ENCODE results near the gene MSI2. TPM values are rescaled to one million over a fixed set of nuclear protein-coding genes. Genes with fewer than 3 reads are reported as not detected.

Gene MSI2
- total RNA-seq, 2 donors from 2014 or later = 53.1 to 74.0 TPM

- WGBS = 35% methylated on average over 13 of the region's 13 CpGs
- Histone ChIP-seq H3K36me3 (no peaks in the 10 kb centered on the region), H3K4me1 (replicated peaks) (no peaks in the 10 kb centered on the region), H3K27me3 (replicated peaks; ENCODE audit: insufficient read depth) (no peaks in the 10 kb centered on the region), H3K9me3 (no peaks in the 10 kb centered on the region), H3K4me3 (no peak overlapping the region), H3K27ac (peak overlapping the region; percentile 13 to 41)
- DNase-seq (ENCODE audit: low spot score) = no peak
- intact Hi-C loops (cut with DNase I) = no loop called here
- TF ChIP-seq POLR2AphosphoS5 (IDR thresholded peaks at IDR 0.05) = no peak
- TF ChIP-seq POLR2A (IDR thresholded peaks at IDR 0.05) = no peak
- TF ChIP-seq, protein P1, sequence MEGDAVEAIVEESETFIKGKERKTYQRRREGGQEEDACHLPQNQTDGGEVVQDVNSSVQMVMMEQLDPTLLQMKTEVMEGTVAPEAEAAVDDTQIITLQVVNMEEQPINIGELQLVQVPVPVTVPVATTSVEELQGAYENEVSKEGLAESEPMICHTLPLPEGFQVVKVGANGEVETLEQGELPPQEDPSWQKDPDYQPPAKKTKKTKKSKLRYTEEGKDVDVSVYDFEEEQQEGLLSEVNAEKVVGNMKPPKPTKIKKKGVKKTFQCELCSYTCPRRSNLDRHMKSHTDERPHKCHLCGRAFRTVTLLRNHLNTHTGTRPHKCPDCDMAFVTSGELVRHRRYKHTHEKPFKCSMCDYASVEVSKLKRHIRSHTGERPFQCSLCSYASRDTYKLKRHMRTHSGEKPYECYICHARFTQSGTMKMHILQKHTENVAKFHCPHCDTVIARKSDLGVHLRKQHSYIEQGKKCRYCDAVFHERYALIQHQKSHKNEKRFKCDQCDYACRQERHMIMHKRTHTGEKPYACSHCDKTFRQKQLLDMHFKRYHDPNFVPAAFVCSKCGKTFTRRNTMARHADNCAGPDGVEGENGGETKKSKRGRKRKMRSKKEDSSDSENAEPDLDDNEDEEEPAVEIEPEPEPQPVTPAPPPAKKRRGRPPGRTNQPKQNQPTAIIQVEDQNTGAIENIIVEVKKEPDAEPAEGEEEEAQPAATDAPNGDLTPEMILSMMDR (IDR thresholded peaks at IDR 0.05) = no peak
Measured at GRCh38 chr17:57379237-57379894, 123.0 kb downstream of the MSI2 start.

DNA sequence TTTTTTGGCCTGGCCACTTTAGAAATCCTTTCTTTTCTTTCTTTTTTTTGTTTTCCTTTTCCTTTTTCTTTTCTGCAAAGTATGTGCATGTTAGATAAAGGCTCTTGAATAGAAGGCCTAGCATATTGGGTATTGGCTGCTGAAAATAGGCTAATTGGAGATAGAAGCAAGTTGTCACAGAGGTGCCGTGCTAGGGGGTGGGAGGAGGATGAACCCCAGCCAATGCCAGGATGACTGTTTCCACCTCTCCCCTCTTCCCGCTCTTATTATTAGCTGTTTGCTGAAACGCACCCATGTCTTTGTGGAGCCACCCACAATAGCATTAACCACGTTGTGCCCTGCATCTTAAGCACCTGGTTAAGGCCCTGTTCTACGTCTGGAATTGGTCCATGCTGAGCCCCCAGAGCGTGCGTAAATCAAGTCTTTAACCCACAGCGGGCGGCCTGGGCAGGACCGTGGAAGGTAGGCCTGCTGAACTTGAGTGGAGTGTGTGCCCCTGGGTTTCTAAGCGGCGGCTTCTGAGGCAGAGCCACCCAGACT is 123.6 kb downstream of the MSI2 start:
- no peaks in the 10 kb centered on the region for H3K27me3 ChIP-seq (replicated peaks; ENCODE audit: insufficient read depth)
- peak overlapping the region in 1 of 2 donors; percentile 41 for H3K27ac ChIP-seq
- intact Hi-C loops (cut with DNase I) = no loop called here
- no peaks in the 10 kb centered on the region for H3K4me1 ChIP-seq (replicated peaks)
- no peaks in the 10 kb centered on the region for H3K9me3 ChIP-seq
- H3K36me3 ChIP-seq = no peaks in the 10 kb centered on the region
- TF ChIP-seq POLR2AphosphoS5 (IDR thresholded peaks at IDR 0.05) (no peak), POLR2A (IDR thresholded peaks at IDR 0.05) (no peak)
- TF ChIP-seq, protein P1 (IDR thresholded peaks at IDR 0.05) = no peak
- DNase-seq (ENCODE audit: low spot score) = no peak
- H3K4me3 ChIP-seq = no peak overlapping the region
- WGBS = 77% methylated on average over 12 of the region's 12 CpGs

- WGBS = 98% methylated on average over 4 of the region's 4 CpGs
- H3K27ac ChIP-seq = no peak overlapping the region
- no peaks in the 10 kb centered on the region for H3K27me3 ChIP-seq (replicated peaks; ENCODE audit: insufficient read depth)
- DNase-seq (ENCODE audit: low spot score) = no peak
- no peaks in the 10 kb centered on the region for H3K36me3 ChIP-seq
- no peak for TF ChIP-seq POLR2A (IDR thresholded peaks at IDR 0.05)
- no peak for TF ChIP-seq POLR2AphosphoS5 (IDR thresholded peaks at IDR 0.05)
- TF ChIP-seq, protein P1 (IDR thresholded peaks at IDR 0.05) = no peak
- no peak overlapping the region for H3K4me3 ChIP-seq
- no peaks in the 10 kb centered on the region for H3K4me1 ChIP-seq (replicated peaks)
- no peaks in the 10 kb centered on the region for H3K9me3 ChIP-seq
- intact Hi-C loops (cut with DNase I) = no loop called here
Measured at GRCh38 chr17:57381498-57381897, 125.2 kb downstream of the MSI2 start.

DNA sequence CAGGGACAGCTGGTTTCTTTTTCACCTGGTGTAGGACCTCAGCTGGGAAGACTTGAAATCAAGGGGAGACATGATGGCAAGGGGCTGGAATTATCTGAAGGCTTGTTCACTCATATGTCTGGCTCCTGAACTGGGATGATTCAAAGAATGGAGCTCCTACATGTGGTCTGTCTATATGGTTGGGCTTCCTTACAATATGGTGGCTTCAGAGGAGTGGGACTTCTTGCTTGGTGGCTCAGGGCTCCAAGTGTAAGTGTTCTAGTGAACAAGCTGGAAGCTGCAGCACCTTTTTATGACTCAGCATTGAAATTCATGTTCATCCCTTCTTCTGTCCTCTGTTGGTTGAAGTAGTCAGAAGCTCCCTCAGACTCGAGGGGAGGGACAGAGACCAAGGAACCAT is 127.9 kb downstream of the MSI2 start:
- Histone ChIP-seq H3K4me1 (replicated peaks) (no peaks in the 10 kb centered on the region), H3K9me3 (no peaks in the 10 kb centered on the region), H3K27ac (no peak overlapping the region), H3K4me3 (no peak overlapping the region), H3K27me3 (replicated peaks; ENCODE audit: insufficient read depth) (no peaks in the 10 kb centered on the region), H3K36me3 (no peaks in the 10 kb centered on the region)
- WGBS = 92% methylated on average over 1 of the region's 1 CpG
- TF ChIP-seq, protein P1 (IDR thresholded peaks at IDR 0.05) = no peak
- TF ChIP-seq POLR2AphosphoS5 (IDR thresholded peaks at IDR 0.05) = no peak
- no peak for TF ChIP-seq POLR2A (IDR thresholded peaks at IDR 0.05)
- no peak for DNase-seq (ENCODE audit: low spot score)
- intact Hi-C loops (cut with DNase I) = no loop called here

DNA sequence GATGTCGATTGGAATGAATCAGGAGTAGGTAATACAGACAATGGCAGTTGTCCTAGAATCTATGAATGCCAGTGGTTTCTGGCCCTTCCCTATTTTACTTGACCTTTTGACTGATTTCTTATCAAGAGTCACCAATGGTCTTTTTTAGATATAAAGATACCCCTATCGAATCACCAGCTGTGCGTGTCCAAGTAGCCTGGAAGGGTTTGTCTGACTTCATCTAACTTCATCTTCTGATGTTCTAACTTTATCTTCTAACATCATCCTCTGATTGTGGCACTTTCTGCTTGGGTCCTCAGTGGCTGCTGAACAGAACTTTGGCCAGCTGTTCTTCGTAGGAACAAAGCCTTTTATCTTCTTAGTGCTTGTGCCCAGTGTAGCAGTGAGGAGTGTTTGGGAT is 129.7 kb downstream of the MSI2 start:
- Histone ChIP-seq H3K4me3 (no peak overlapping the region), H3K27ac (no peak overlapping the region), H3K4me1 (replicated peaks) (no peaks in the 10 kb centered on the region), H3K36me3 (no peaks in the 10 kb centered on the region), H3K9me3 (no peaks in the 10 kb centered on the region), H3K27me3 (replicated peaks; ENCODE audit: insufficient read depth) (no peaks in the 10 kb centered on the region)
- TF ChIP-seq, protein P1 (IDR thresholded peaks at IDR 0.05) = no peak
- TF ChIP-seq POLR2A (IDR thresholded peaks at IDR 0.05) = no peak
- TF ChIP-seq POLR2AphosphoS5 (IDR thresholded peaks at IDR 0.05) = no peak
- 96% methylated on average over 4 of the region's 4 CpGs for WGBS
- DNase-seq (ENCODE audit: low spot score) = no peak
- intact Hi-C loops (cut with DNase I) = no loop called here
